H1 (cell line): Measurements from ENCODE around the gene PJVK.

ENCODE experiments used
- BACH1 ChIP-seq: IDR thresholded peaks from 2 replicates; pipeline ENCODE4 v1.6.1; 2012; ENCODE audit warnings: low read length, improper control_type of control experiment
- CBX5 ChIP-seq: fragments of 300-800, 300-1000 bp; sonication (generic); IDR thresholded peaks from 2 replicates; pipeline ENCODE4 v1.7.1; 2016; ENCODE audit warnings: antibody characterized with exemption, low read length, low read depth
- CHD1 ChIP-seq: IDR thresholded peaks from 2 replicates; pipeline ENCODE4 v1.6.1; 2012; ENCODE audit warnings: low read depth, low read length, improper control_type of control experiment
- EZH2 ChIP-seq: fragments of 200-600 bp; sonication (generic); IDR thresholded peaks from 2 replicates; pipeline ENCODE4 v1.7.1; 2012; ENCODE audit warnings: low read depth, mild to moderate bottlenecking, moderate library complexity, low read length, inconsistent platforms; ENCODE audit not compliant: severe bottlenecking
- POLR2A ChIP-seq, 2 experiments: IDR thresholded peaks; 1 replicate in 1 of 2; 2 replicates in 1 of 2; pipeline ENCODE4 v1.6.1; 2011; ENCODE audit warnings: low read depth in 2 of 2, low read length in 2 of 2, mild to moderate bottlenecking in 2 of 2; ENCODE audit errors: control extremely low read depth in 1 of 2
- RAD21 ChIP-seq, 2 experiments: IDR thresholded peaks in 1 of 2; conservative IDR thresholded peaks in 1 of 2; 2 replicates each; pipeline ENCODE4 v1.6.1; 2011; ENCODE audit warnings: low read depth in 2 of 2, low read length in 2 of 2, improper control_type of control experiment in 1 of 2, inconsistent platforms in 1 of 2, mild to moderate bottlenecking in 1 of 2, moderate library complexity in 1 of 2
- TAF7 ChIP-seq: optimal IDR thresholded peaks from 2 replicates; pipeline ENCODE3; 2011; ENCODE audit warnings: low read depth, mild to moderate bottlenecking, inconsistent platforms, low read length, moderate library complexity, borderline replicate concordance
- TEAD4 ChIP-seq: IDR thresholded peaks from 2 replicates; pipeline ENCODE4 v1.6.1; 2012; ENCODE audit warnings: low read depth, low read length, inconsistent platforms, mixed read lengths
- TF ChIP-seq, protein P1 (sequence below), 3 experiments: IDR thresholded peaks; 1 replicate in 2 of 3; 2 replicates in 1 of 3; pipeline versions ENCODE4 v1.5.1 to v1.6.1; 2011; ENCODE audit warnings: low read length in 3 of 3, mild to moderate bottlenecking in 3 of 3, inconsistent platforms in 2 of 3, low read depth in 1 of 3, moderate library complexity in 1 of 3; ENCODE audit not compliant: insufficient read depth in 1 of 3; ENCODE audit errors: control extremely low read depth in 1 of 3

GRCh38 chr2:178469219-178469849 lies 18.2 kb downstream of the PJVK start:
- TF ChIP-seq, protein P1, sequence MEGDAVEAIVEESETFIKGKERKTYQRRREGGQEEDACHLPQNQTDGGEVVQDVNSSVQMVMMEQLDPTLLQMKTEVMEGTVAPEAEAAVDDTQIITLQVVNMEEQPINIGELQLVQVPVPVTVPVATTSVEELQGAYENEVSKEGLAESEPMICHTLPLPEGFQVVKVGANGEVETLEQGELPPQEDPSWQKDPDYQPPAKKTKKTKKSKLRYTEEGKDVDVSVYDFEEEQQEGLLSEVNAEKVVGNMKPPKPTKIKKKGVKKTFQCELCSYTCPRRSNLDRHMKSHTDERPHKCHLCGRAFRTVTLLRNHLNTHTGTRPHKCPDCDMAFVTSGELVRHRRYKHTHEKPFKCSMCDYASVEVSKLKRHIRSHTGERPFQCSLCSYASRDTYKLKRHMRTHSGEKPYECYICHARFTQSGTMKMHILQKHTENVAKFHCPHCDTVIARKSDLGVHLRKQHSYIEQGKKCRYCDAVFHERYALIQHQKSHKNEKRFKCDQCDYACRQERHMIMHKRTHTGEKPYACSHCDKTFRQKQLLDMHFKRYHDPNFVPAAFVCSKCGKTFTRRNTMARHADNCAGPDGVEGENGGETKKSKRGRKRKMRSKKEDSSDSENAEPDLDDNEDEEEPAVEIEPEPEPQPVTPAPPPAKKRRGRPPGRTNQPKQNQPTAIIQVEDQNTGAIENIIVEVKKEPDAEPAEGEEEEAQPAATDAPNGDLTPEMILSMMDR (IDR thresholded peaks at IDR 0.05; ENCODE audit: control extremely low read depth in 1 of 3, insufficient read depth in 1 of 3, low read depth in 1 of 3, low read length in 3 of 3): no peak
- TF ChIP-seq POLR2A (IDR thresholded peaks at IDR 0.05; ENCODE audit: control extremely low read depth in 1 of 2, low read depth in 2 of 2, low read length in 2 of 2) (no peak), EZH2 (no peak), TEAD4 (no peak), TAF7 (no peak), RAD21 (IDR thresholded peaks at IDR 0.05 in 1 of 2, conservative IDR thresholded peaks at IDR 0.05 in 1 of 2; ENCODE audit: low read depth in 2 of 2, low read length in 2 of 2) (no peak), CHD1 (no peak), CBX5 (no peak), BACH1 (no peak)
